Stromal cell of bone marrow (primary cell): Measurements from ENCODE around the gene UBA5.

ENCODE experiments used
- DNase-seq: peaks from one replicate; pipeline ENCODE4 v3.0.0-alpha.2; 2012; ENCODE audit warnings: low read depth

The UBA5 gene

GRCh38 chr3:132721479-132722164 is 61.5 kb downstream of the UBA5 start:
- DNase-seq: peak; percentile 34

DNA sequence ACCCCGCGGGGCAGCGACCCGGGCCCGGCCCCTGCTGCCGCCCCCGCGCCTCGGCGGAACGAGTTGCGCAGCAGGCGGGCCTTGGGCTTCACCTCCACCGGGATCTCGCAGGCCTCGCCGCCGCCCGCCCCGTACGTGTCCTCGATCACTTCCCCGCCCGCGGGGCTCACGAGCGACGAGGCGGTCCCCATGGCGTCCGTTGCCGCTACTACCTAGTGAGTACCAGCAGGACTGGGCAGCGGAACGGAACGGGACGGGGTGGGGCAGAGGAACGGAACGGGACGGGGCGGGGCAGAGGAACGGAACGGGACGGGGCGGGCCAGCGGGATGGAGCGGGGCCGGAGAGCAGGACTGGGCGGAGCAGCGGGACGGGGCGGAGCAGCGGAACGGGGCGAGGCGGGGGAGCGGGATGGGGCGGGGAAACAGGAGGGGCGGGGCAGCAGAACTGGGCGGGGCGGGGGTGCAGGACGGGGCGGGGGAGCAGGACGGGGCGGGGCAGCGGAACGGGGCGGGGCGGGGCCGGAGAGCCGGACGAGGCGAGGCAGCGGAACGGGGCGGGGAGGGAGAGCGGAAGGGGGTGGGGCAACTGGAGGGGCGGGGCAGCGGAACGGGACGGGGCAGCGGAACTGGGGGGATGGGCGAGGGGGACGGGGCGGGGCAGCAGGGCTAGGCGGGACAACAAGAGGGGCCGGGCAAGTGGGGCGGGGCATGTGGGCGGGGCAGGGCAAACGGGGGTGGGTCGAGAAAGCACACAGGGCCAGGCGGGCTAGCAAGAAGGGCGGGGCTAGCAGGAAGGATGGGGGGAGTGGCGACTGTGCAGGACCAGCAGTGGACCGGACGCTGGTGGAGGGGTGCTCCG is 62.3 kb downstream of the UBA5 start, which contains the start of gene NPHP3:
NPHP3 (minus strand) TSS at position 245 of the 859 bp plus-strand sequence; CDS start at position 191, 54 bp downstream.
- DNase-seq: peak; percentile 91

DNA sequence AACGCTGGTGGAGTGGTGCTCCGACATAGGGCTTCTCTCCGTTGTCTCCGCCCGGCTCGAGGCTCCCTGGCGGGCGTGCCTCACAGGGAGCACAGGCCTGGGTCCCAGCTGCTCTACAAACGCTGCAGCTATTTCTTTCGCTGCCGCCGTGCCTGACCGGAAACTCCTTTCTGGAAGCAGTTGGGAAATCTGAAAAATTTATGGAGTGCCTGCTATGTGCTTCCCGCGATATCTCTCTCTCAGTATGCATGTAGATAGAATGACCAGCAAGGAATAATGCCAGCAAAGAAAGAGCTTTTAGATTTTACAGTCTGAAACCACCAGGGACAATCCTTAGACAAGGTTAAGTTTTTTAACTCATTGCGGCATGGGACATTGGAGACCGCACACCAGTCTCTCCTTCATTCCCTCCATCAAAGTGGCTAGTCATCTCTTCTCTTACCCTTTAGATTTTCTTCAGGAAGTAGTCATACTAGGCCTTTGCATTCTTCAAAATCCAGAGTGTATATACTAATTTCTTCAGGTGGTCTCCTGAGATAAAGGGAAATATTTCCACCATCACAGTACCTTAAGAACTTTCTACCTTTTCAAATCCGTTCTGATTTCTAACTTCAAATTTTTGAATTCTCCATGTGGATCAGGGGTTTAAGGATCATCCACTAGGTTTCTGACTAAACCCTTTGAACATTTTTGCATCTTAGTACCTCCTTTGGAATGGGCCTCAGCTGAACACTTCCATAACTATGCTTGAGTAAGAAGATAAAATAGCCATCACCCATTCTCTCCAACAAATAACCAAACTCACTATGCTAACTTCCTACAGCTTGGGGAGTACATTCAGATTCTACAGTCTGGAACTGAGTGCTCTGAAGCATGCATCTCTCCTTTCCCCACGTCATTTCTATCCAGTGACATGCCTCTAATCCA is 63.2 kb downstream of the UBA5 start:
- peak; percentile 40 for DNase-seq

GRCh38 chr3:132726341-132726823 is 66.3 kb downstream of the UBA5 start:
- DNase-seq: peak; percentile 5
